Measurements from ENCODE around the gene PAQR4.

DNA sequence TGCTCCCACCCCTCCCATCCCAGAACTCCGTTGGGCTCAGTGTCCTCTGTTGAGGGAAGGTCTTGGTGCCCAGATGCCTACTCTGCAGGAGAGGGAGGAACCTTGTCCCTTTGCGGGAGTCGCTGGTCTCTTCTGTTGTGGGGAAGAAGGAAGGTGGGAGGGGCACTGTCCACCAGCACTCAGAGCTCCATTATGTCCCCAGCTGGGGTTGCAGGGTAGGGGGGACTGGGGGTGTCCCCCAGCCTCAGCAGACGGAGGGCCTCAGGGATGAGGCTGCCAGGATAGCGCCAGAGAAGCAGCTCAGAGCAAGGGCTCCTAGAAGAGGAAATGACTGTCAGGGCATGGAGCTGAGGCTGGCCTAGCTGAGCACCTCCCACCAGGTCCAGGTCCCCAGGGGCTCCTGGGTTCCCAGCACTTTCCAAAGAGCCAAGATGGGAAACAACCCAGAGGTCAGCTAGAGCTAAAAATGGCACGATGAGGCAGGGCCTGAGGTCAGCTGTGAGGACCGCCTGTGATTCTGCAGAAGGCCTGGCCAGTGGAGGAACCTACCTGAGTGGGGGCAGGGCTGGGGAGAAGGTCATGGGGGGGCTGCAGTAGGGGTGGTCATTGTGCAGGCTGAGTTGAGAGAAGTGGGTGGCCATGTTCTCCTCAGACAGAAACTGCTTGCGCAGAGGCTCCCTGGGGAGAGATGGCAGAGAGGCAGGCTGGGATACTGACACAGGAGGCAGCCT is 53.7 kb downstream of the PAQR4 start:
- TF ChIP-seq, protein P1, sequence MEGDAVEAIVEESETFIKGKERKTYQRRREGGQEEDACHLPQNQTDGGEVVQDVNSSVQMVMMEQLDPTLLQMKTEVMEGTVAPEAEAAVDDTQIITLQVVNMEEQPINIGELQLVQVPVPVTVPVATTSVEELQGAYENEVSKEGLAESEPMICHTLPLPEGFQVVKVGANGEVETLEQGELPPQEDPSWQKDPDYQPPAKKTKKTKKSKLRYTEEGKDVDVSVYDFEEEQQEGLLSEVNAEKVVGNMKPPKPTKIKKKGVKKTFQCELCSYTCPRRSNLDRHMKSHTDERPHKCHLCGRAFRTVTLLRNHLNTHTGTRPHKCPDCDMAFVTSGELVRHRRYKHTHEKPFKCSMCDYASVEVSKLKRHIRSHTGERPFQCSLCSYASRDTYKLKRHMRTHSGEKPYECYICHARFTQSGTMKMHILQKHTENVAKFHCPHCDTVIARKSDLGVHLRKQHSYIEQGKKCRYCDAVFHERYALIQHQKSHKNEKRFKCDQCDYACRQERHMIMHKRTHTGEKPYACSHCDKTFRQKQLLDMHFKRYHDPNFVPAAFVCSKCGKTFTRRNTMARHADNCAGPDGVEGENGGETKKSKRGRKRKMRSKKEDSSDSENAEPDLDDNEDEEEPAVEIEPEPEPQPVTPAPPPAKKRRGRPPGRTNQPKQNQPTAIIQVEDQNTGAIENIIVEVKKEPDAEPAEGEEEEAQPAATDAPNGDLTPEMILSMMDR (IDR thresholded peaks at IDR 0.05) = no peak
- no peak for TF ChIP-seq POLR2A (IDR thresholded peaks at IDR 0.05)

Measured in esophagus squamous epithelium (tissue), 4 donors.